NOMO-1 treated with DMSO at 0.1 percent for 48 hours (cell line): ENCODE data around the gene ARHGEF10L.

Source experiments
- DNase-seq: peaks from one replicate; lab custom pipeline; 2025; ENCODE audit not compliant: unreplicated experiment; lab: John Stamatoyannopoulos, UW

ARHGEF10L gene

GRCh38 chr1:17649371-17650106 is 110.0 kb downstream of the ARHGEF10L start:
- DNase-seq = no peak

- no peak for DNase-seq
Observed at GRCh38 chr1:17653276-17653675, 113.8 kb downstream of the ARHGEF10L start.

- DNase-seq = peak; percentile 14
Observed at GRCh38 chr1:17653728-17654351, 114.3 kb downstream of the ARHGEF10L start.

GRCh38 chr1:17654519-17654918 is 115.0 kb downstream of the ARHGEF10L start:
- DNase-seq = no peak

GRCh38 chr1:17655169-17655568 is 115.7 kb downstream of the ARHGEF10L start:
- DNase-seq = no peak

GRCh38 chr1:17655922-17656321 is 116.4 kb downstream of the ARHGEF10L start:
- DNase-seq = no peak

- no peak for DNase-seq
Observed at GRCh38 chr1:17657436-17657835, 117.9 kb downstream of the ARHGEF10L start.

GRCh38 chr1:17658837-17659236 is 119.3 kb downstream of the ARHGEF10L start:
- peak; percentile 26 for DNase-seq

GRCh38 chr1:17661546-17662157 is 122.2 kb downstream of the ARHGEF10L start:
- peak; percentile 20 for DNase-seq

- DNase-seq = no peak
Observed at GRCh38 chr1:17662296-17662695, 122.8 kb downstream of the ARHGEF10L start.

- DNase-seq = no peak
Observed at GRCh38 chr1:17662786-17663185, 123.3 kb downstream of the ARHGEF10L start.

GRCh38 chr1:17663646-17664045 is 124.1 kb downstream of the ARHGEF10L start:
- DNase-seq = no peak

GRCh38 chr1:17664322-17664721 is 124.8 kb downstream of the ARHGEF10L start:
- DNase-seq = no peak

- no peak for DNase-seq
Observed at GRCh38 chr1:17665054-17665453, 125.6 kb downstream of the ARHGEF10L start.

- DNase-seq = no peak
Observed at GRCh38 chr1:17665950-17666720, 126.6 kb downstream of the ARHGEF10L start.

GRCh38 chr1:17667641-17668040 is 128.1 kb downstream of the ARHGEF10L start:
- no peak for DNase-seq

- DNase-seq = no peak
Observed at GRCh38 chr1:17668195-17668594, 128.7 kb downstream of the ARHGEF10L start.

GRCh38 chr1:17668624-17669175 is 129.2 kb downstream of the ARHGEF10L start:
- DNase-seq = no peak

GRCh38 chr1:17669305-17669704 is 129.8 kb downstream of the ARHGEF10L start:
- no peak for DNase-seq

- no peak for DNase-seq
Observed at GRCh38 chr1:17669866-17670451, 130.5 kb downstream of the ARHGEF10L start.
